8988T (cell line): ENCODE data around the gene CARD16.
"Not testable (repeated sequence)": the region's sequence is repeated elsewhere in the genome, so short reads cannot be mapped to it uniquely, and the experiment has no call there.

Source experiments
- DNase-seq: peaks from one replicate; pipeline ENCODE4 v3.0.0; 2011

The CARD16 gene

DNA sequence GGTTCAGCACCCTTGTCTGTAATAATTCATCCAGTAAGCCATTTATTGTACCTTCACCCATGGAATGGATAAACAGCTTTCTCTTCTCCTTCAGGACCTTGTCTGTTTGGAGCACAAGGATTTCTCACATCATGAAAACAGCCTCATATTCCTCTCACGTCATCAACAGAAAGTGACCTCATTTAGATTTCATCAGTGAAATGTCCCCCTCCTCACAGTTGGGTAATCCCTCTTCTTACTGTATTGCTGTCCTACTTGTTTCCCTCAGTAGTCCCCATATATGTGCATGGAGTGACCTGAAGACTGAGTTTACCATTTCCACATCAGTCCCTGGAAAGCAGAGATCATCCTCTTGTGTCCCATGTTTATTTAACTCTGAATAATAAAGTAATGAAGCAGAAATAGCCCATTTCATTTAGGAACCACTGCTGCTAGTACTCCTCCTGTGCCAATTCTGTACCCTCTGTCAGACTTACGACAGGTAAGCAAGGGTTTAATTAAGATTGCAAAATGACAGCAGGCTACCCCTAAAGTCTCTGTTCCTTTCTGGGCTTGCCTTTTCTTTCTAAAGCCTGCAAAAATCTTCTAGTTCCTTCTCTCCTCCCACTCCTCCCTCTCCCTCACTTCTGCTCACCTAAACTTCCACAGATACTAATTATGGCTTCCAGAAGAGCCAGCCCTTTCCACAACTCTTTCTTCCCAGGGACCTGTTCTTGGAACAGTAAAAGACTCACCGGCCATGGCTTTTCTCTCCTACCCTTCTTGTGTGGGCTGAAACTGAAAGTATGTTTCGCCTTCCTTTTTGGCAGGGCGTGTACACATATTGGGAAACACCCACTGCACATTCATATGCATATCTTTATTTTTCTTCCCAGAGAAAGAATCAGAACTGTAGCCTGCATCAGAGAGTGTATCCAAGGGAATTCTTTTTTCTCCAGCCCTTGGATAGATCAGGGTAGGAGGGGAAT, at the start of gene CARD16:
Gene CARD16 (minus strand): TSS at position 779 of the 968 bp plus-strand sequence. CDS start 38 bp downstream, at position 741.
- not testable (repeated sequence) for DNase-seq

DNA sequence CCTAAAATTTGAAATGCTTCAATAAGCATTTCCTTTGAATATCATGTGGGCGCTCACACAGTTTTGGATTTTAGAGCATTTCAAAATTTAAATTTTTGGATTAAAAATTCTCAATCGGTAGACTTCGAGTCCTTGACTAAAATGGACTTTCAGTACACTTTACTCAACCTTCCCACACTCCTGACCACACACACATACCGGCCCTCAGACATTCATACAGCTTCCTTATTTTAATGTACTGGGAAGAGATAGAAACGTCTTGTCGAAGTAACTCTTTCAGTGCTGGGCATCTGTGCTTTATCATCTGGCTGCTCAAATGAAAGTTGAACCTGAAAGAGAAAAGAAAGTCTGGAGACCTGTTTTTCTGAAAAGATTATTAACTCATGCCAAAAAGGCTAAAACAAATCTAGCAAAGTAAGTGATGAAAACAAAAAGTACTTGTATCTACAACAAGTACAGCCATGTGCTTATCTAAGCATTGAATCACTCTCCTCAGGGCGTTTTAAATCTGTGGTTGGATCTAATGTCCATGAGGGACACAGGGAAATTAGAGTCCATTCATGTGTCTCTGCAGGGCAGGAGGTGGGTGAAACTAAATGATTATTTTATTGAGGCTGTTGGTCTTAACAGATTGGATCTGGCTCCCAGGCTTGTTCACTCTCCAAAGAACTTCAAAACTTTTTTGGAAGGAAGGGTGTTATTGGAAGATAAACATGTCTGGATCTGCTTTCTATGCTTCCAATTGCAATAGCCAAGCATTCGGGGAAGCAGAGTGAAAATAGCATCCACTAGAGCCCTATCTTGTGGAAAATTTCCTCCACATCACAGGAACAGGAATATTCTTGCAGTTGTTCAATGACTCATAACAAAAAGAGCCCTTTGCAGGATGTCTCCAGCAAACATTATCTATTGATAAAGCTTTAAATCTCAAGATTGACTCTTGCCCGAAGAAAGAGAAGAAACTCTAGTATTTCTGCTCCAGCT, 47.4 kb upstream of the CARD16 start:
- no peak for DNase-seq

DNA sequence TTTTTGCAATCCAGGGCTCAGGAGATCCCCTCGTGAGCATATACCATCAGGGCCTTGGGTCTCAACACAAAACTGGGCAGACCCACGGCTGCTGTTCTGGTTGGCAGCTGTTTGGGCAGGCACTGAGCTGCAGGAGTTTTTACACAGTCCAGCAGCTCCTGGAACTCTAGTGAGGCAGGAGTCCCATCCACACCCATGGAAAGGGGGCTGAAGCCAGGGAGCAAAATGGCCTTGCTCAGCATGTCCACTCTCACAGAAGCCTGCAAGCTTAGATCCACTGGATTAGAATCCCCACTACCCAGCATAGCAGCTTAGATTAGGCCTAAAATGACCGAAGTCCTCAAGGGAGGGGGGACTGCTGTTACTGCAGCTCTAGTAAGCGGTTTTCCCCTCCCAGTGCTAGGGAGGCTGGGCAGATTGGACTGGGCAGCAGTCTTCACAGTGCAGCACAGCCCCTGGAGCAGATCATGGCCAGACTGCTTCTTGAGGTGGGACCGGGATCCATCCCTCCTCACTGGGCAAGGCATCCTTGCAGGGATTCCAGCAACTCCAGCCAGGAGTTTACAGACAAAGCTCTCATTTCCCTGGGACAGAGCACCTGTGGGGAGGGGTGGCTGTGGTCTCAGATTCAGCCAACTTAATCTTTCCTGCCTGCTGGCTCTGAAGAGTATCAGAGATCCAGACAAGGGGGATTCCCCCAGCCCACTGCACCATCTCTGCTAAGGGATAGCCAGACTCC, 36.4 kb upstream of the CARD16 start:
- no peak for DNase-seq

DNA sequence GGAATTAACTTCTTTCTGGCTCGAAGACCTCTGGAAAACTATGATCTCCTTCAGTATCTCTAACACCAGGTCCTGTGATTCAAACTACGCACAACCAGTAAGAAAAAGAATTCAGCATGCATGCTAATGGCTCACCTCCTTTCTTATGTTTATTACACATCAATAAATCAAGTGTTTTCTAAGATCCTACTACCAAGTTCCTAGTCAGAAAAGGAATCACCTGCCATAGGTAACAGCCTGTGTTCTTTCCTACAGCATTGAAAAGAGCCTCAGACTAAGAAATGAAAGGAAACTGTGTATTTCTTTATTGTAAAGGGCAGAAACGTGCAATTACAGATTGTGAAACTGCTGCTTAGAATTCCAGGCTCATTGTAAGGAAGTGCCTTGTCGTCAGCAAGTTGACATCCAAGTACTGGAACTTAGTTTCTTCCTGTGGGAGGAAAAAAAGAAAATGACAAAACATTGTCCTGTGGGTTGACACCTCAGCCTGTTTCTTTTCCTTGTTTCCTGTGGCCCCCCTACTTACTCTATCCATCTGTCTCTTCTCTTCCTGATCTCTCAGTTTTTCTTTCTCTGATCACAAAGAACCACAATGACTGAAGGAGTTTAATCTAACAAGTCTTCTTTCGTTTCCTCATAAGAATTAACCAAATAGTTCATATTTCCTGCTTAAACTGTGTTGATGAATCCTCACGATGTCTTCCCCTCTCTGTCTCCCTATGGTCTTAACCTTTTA, 35.2 kb upstream of the CARD16 start:
- not testable (repeated sequence) for DNase-seq

DNA sequence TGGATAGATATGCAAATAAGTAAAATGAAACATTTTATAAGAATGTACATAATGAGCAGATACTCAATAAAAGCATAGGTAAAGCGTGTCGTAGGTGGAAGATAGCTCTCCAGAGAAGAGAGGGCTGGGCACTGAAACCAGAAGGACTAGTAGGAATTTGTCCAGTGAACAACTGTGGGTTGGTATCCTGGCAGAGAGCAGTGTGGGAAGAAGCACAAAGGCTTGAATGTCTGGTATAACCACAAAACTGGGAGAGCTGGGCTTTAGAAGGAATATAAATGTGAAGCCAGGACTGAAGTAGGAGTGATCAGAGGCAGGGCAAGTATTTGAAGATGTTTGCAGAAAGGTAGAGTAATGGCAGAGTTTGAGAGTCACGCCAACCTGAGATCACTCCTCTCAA, 33.1 kb upstream of the CARD16 start:
- no peak for DNase-seq

DNA sequence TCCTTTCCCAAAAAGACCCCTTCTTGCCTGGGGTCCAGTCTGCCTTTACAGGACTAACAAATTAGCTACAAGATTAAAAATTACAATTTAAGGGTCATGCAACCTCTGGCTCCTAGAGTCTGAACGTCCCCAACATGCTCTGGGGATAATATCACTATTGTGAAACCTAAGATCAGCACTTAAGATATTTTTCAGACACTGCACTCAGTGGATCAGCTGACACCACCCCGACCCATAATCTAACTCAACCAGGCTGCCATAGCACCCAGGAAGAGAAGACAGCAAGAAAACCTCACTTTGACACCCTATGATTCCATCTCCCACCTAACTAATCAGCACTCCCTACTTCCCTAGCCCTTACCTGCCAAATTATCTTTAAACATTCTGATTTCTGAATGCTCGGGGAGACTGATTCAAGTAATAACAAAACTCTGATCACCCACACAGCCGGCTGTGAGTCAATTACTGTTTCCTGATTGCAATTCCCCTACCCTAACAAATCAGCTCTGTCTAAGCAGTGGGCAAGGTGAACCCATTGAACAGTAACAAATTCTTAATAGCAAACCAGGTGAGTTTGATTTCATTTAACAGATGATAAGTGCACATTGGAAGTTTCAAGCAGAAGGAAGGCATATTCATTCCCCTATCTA, 32.1 kb upstream of the CARD16 start:
- DNase-seq, result not testable (repeated sequence)

DNA sequence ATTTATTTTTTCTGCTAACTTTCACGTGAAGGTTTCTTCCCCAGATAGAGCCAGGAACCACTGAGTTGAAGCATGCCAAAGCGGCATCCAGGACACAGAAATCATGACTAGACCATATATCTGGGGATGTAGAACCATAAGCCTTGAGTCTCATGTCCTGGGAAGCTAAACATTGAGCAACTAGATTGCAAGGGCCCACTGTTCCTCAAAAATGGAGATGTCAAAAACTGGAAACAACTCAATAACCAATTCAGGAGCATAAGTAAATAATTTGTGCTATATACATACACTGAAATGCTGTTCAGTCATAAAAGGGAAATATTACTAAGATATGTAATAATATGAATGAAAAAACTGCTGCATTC, 29.0 kb upstream of the CARD16 start:
- no peak for DNase-seq

DNA sequence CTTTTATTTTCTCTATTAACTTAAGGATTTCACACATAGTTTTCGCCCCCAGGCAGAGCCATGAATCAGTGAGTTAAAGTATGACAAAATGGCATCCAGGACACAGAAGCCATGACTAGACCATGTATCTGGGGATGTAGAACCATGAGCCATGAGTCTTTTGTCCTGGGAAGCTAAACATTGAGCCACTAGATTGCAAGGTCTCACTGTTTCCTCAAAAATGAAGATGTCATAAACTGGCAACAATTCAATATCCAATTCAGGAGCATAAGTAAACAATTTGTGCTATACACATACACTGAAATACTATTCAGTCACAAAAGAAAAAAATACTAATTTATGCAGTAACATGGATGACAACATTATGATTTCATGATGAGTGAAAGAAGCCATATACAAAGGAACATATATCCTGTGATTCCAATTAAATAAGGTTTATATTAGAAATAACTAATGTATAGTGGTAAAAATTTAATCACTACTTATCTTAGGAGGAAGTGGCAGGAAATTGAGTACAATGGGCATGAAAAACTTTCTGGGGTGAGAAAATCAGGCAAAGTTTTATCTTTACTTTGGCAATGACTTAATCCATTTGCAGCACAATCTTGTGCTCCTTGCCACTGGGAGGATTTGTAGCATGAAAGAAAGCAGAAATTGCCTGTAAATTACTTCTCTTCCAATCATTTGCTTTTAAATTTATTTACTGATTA, 28.5 kb upstream of the CARD16 start:
- DNase-seq, result no peak

DNA sequence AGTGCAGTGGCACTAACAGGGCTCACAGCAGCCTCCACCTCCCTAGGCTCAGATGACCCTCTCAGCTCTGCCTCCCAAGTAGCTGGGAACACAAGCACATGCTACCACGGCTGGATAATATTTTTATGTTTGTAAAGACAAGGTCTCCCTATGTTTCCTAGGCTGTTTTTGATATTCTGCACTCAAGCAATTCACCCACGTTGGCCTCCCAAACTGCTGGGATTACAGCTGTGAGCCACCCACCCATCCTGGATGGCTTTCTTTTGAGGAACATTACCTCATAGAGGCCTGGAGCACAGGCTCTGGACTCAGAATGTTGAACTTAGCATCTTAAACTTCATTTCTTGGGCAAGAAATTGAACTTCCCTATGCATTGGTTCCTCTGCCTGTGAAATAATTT, 26.9 kb upstream of the CARD16 start:
- not testable (repeated sequence) for DNase-seq

DNA sequence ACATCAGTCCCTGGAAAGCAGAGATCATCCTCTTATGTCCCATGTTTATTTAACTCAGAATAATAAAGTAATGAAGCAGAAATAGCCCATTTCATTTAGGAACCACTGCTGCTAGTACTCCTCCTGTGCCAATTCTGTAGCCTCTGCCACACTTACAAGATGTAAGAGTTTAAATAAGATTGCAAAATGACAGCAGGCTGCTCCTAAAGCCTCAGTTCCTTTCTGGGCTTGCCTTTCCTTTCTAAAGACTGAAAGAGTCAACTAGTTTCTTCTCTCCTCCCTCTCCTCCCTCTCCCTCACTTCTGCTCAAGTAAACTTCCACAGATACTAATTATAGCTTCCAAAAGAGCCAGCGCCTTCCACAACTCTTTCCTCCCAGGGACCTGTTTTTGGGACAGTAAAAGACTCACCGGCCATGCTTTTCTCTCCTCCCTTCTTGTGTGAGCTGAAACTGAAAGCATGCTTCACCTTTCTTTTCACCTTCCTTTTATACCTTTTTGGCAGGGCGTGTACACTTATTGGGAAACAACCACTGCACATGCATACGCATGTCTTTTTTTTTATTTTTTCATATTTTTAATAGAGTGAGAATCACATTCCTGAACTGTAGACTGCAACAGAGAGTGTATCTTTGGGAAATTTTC, 26.1 kb upstream of the CARD16 start:
- no peak for DNase-seq

DNA sequence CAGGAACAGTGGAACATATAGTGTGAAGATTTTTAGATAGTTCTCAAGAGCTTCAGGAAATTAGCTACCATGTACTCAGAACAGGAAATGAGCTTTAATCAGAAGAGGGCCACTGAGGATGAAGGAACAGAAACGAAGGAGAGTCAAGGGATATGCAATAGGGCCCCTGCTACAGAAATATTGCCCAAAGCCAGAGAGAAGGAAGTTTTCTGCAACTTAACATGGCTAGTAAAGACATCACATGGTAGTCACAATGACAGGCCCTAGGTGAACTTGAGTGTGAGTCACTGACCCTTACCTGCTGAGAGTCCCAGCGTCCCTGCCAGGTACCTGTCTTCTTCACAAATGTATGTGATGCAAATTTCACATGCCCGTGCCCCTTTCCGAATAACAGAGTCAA, 25.2 kb upstream of the CARD16 start:
- no peak for DNase-seq

DNA sequence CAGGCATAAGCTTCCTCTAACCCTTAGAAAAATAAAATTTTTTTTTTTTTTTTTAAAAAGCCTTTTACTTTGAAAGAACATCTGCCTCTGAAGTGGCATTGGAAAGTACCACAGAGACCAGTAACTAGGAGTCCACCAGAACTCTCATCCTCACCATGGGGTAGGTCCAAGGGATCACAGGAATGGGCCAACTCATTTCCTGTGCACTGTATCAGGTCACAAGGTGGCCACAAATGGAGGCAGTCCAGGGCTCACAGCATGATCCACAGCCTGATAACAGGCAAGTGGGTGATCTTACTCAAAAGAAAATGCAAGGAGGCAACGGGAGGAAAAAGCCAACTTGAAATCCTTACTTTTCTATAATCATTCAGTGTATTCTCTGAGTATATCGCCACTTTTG, 24.6 kb upstream of the CARD16 start:
- DNase-seq, result not testable (repeated sequence)

DNA sequence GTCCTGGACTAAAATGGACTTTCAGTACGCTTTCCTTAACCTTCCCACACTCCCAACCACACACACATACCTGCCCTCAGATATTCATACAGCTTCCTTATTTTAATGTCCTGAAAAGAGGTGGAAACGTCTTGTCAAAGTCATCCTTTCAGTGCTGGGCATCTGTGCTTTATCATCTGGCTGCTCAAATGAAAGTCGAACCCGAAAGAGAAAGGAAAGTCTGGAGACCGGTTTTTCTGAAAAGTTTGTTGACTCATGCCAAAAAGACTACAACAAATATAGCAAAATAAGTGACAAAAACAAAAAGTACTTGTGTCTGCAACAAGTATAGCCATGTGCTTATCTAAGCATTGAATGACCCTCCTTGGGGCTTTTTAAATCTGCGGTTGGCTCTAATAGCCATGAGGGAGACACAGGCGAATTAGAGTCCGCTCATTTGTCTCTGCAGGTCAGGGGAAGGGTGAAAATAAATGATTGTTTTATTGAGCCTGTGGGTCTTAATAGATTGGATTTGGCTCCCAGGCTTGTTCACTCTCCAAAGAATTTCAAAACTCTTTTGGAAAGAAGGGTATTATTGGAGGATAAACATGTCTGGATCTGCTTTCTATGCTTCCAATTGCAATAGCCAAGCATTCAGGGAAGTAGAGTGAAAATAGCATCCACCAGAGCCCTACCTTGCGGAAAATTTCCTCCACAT, 18.3 kb upstream of the CARD16 start:
- DNase-seq, result not testable (repeated sequence)

DNA sequence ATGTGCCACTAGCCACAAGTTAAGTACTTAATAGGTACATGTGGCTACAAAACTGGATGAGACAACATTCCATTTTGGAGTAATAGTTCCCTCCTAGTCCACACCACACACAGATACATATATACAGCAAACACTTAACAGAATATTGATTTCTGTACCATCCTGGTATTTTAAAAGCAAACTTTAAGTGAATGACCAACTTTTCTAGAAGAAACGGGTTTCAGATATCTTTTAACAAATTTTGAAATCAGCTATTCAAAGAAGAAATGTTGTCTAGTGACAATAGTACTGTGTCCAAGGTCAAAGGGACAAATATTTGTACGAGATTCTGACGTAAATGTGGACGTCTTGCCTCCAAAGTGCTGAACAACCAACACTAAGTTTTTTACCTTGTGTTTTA, 12.3 kb upstream of the CARD16 start:
- DNase-seq, result no peak

DNA sequence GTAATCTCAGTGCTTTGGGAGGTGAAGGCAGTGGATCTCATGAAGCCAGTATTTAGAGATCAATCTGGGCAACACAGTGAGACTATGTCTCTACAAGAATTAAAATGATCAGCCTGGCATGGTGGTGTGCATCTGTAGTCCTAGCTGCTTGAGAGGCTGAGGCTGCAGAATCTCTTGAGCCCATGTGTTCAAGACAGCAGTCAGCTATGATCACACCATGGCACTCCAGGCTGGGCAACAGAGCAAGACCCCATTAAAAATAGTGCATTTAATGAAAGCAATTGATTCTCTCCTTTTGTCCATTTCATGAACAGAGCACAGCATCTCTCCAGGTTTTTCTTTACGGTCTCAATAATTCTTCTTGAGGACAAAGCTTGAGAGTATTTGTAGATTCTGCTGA, 11.3 kb upstream of the CARD16 start:
- DNase-seq, result no peak

DNA sequence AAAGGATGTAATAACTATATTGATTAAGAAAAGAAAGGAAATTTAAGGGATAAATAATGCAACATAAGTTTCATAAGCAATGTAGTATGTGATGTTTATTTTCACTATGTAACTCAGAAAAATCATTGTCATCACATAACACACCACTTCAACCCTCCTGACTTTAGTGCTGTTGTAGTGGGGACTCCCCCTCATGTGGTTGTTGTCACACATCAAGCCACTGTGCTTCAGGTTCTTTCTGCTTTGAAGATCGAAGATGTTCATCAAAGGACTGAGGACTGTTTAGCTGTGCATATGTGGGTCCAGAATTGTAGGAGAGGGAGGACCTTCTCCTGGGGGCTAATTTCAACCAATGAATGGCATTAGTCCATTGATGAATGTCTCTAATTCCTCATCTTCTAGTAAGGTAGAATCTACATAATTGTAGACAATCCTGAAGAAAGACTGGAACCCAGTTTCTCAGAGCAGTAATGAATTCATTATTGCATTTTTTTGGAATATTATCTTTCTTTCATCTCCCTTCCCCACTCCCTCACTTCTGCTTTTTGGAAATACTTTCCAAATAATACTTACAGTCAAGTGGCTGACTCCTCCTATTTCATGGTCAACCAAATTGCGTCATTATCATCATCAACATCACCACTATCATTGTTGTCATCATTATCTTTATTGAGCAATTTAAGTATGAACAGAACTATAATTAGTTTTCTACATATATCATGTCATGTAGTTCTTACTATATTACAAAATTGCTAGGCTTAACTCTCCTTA, 9.8 kb upstream of the CARD16 start:
- no peak for DNase-seq

DNA sequence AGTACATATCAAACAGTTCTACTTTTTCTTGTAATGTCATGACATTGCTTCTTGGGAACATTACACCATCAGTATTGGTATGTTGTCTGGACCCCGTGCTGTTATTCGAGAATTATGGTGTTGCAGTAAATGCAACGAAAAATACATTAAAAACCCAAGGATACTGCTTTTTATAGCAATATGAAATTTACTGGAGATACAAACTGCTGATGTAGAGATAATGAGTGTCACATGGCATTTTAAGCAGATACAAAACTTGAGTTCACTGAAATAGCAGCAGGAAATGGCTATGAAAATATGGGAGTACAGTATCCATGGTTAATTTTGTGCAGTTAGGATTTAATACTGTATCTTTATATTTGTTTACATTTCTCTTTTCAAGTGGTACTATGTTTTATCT, 7.4 kb upstream of the CARD16 start:
- DNase-seq, result no peak

DNA sequence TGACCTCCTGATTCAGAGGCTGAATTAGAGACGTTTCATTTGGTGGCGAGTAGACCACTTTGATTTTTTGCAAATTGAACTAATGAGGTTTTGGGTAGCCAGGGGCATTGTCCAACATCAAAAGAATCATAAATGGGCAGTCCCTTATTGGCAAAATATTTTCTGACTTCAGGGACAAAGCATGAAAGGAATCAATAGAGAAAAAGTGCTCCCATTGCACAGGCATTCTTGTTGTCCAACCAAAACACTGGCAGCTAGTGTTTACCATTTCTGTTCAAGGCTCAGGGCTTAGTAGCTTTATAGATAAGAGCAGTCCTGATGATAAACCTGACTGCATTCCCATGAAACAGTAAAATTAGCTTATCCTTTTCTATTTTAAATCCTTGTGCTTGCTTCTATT, 6.4 kb upstream of the CARD16 start:
- no peak for DNase-seq

DNA sequence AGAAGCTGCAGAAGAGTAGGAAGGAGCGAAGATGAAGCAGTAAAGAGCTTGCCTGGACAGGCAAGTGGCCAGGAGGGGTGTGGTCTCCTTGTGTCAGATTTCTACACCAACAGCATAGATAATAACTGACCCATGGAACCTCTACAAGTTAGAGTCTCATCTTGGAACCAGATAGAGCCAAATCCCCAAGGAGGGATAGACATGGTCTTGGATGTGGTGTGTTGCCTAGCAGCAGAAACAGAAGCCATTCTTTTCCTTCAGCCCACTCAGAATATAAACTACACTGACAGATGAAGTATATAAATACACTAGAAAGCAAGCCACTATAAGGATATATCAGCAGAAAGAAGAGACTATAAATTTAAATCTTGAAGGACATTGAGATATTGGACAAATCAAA, 4.3 kb upstream of the CARD16 start:
- DNase-seq, result no peak
